Neural cell (in vitro differentiated cells): ENCODE results near the gene NECTIN3. TPM values are rescaled to one million over a fixed set of nuclear protein-coding genes. Genes with fewer than 3 reads are reported as not detected.

Experiments used
- H2AFZ ChIP-seq: fragments of 200-600, 300-800 bp; sonication (generic), shearing (Covaris generic); 2 replicates; pipeline ENCODE4 v1.6.0; 2014; ENCODE audit warnings: low read depth, mild to moderate bottlenecking, antibody characterized with exemption, low read length, moderate library complexity
- H3F3A ChIP-seq: fragments of 200-600 bp; shearing (Covaris generic); 2 replicates; pipeline ENCODE4 v1.6.1; 2016; ENCODE audit warnings: mild to moderate bottlenecking, moderate library complexity, mixed read lengths, antibody characterized with exemption, low read length; ENCODE audit not compliant: insufficient read depth, poor library complexity, severe bottlenecking
- H3K27ac ChIP-seq: fragments of 200-600, 300-800 bp; sonication (generic), shearing (Covaris generic); 2 replicates; pipeline ENCODE4 v1.5.1; 2014; ENCODE audit warnings: mild to moderate bottlenecking, low read length, moderate library complexity
- H3K27me3 ChIP-seq: fragments of 300-800, 200-600 bp; sonication (generic), shearing (Covaris generic); 2 replicates; pipeline ENCODE4 v1.6.0; 2014; ENCODE audit warnings: mild to moderate bottlenecking, low read depth, low read length, moderate library complexity; ENCODE audit not compliant: insufficient read depth
- H3K36me3 ChIP-seq: fragments of 300-800, 200-600 bp; sonication (generic), shearing (Covaris generic); 2 replicates; pipeline ENCODE4 v1.5.1; 2014; ENCODE audit warnings: mild to moderate bottlenecking, antibody characterized with exemption, low read length, moderate library complexity; ENCODE audit not compliant: insufficient read depth
- H3K4me2 ChIP-seq: fragments of 300-800, 200-600 bp; sonication (generic), shearing (Covaris generic); 2 replicates; pipeline ENCODE4 v1.6.0; 2014; ENCODE audit warnings: mild to moderate bottlenecking, low read length
- H3K4me3 ChIP-seq: fragments of 300-800, 200-600 bp; sonication (generic), shearing (Covaris generic); 2 replicates; pipeline ENCODE4 v1.5.1; 2014; ENCODE audit warnings: mild to moderate bottlenecking, low read length, moderate library complexity
- H3K79me2 ChIP-seq: fragments of 200-600 bp; shearing (Covaris generic); replicated peaks from 2 replicates; pipeline ENCODE4 v1.6.0; 2014; ENCODE audit warnings: mild to moderate bottlenecking, low read length, moderate library complexity; ENCODE audit not compliant: insufficient read depth
- H3K9ac ChIP-seq: fragments of 300-800, 200-600 bp; sonication (generic), shearing (Covaris generic); 2 replicates; pipeline ENCODE4 v1.6.1; 2016; ENCODE audit warnings: mild to moderate bottlenecking, low read length, mixed read lengths
- H3K9me2 ChIP-seq: fragments of 200-600 bp; shearing (Covaris generic); 2 replicates; pipeline ENCODE4 v1.6.1; 2016; ENCODE audit warnings: mild to moderate bottlenecking, low read length, mixed read lengths; ENCODE audit not compliant: insufficient read depth
- H3K9me3 ChIP-seq: fragments of 200-600, 300-800 bp; sonication (generic), shearing (Covaris generic); 2 replicates; pipeline ENCODE4 v1.6.1; 2016; ENCODE audit warnings: mild to moderate bottlenecking, mixed run types, low read length, moderate library complexity, mixed read lengths
- H4K20me1 ChIP-seq: fragments of 200-600 bp; shearing (Covaris generic); 2 replicates; pipeline ENCODE4 v1.6.1; 2016; ENCODE audit warnings: mild to moderate bottlenecking, mixed run types; ENCODE audit not compliant: insufficient read depth
- EP300 ChIP-seq: fragments of 450-650 bp; conservative IDR thresholded peaks from 2 replicates; pipeline ENCODE4 v1.6.1; 2014; ENCODE audit warnings: antibody characterized with exemption, mild to moderate bottlenecking, moderate library complexity; ENCODE audit not compliant: poor library complexity, severe bottlenecking
- EZH2 ChIP-seq: fragments of 200-600, 300-800 bp; shearing (Covaris generic), sonication (generic); IDR thresholded peaks from 2 replicates; pipeline ENCODE4 v1.6.1; 2014; ENCODE audit warnings: antibody characterized with exemption, low read length, borderline replicate concordance, mild to moderate bottlenecking; ENCODE audit not compliant: insufficient read depth, poor library complexity, severe bottlenecking
- MXI1 ChIP-seq: fragments of 450-650 bp; conservative IDR thresholded peaks from 2 replicates; pipeline ENCODE4 v1.6.1; 2014; ENCODE audit warnings: antibody characterized with exemption, mild to moderate bottlenecking; ENCODE audit not compliant: poor library complexity, severe bottlenecking
- POLR2AphosphoS5 ChIP-seq: IDR thresholded peaks from 2 replicates; pipeline ENCODE4 v1.6.1; 2012
- RAD21 ChIP-seq: fragments of 450-650 bp; conservative IDR thresholded peaks from 2 replicates; pipeline ENCODE4 v1.6.1; 2014; ENCODE audit warnings: antibody characterized with exemption, mild to moderate bottlenecking, moderate library complexity
- SMC3 ChIP-seq: fragments of 450-650 bp; conservative IDR thresholded peaks from 2 replicates; pipeline ENCODE4 v1.6.1; 2014; ENCODE audit warnings: antibody characterized with exemption, mild to moderate bottlenecking, moderate library complexity; ENCODE audit not compliant: poor library complexity
- TAF1 ChIP-seq: IDR thresholded peaks from 2 replicates; pipeline ENCODE4 v1.6.1; 2012; ENCODE audit warnings: low read depth
- polyA plus RNA-seq: library from polyadenylated mRNA; depleted of rRNA; stranded (reverse); fragments of >200 nt; gene quantifications from 2 replicates; pipeline ENCODE4 v1.2.3, GENCODE V29; 2014
- TF ChIP-seq, protein P1 (sequence below): IDR thresholded peaks from 2 replicates; pipeline ENCODE4 v1.6.1; 2012; ENCODE audit warnings: borderline replicate concordance
- TF ChIP-seq, protein P2 (sequence below): fragments of 450-650 bp; IDR thresholded peaks from 2 replicates; pipeline ENCODE4 v1.5.1; 2014; ENCODE audit warnings: antibody characterized with exemption, mild to moderate bottlenecking, moderate library complexity; ENCODE audit not compliant: poor library complexity, severe bottlenecking

The NECTIN3 gene
- polyA plus RNA-seq, 1 donor from 2014 or later: 2.4 TPM

DNA sequence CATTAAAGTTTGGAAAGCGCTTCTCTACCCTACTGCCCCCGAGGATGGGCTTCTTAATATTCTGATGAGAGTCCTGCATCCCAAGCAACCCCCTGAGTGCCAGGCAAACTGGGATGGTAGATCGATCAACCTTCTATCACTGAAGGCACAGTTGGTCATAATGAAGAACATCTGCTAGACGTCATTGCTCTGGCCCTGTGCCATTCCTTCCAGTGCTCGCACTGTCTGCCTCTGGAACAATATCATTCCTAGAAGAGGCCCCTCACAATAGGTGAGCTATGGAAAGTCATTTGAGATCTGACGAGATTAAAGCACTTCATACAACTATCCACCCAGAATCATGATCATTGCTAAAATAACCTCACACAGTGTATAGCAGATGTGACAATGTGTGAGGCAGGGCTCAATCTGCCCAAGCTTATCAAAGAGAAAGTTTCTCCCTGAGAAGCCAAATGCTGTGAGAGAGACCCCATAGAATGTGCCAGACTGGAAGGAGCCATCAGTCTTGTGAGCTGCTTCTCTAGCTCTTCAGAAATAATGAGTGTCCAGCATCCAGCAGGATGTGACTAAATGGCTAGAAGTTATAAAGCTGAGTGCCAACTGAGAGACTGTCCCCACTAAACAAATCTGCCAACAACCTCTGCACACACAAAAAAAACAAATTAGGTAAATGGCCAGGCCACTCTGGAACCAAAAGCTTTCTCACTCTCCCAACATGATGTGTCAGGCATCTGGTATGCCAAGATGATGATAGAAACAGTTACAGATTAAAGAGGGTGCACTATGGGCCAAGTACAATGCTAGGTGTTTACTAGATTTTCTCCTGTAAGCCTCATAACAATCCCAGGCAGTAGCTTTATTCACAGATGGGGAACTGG, 165.5 kb downstream of the NECTIN3 start:
- TF ChIP-seq TAF1: no peak
- TF ChIP-seq EP300: no peak
- Histone ChIP-seq H2AFZ (no peak overlapping the region), H3K9me3 (no peaks in the 10 kb centered on the region), H3F3A (no peaks in the 10 kb centered on the region), H3K27ac (no peak overlapping the region), H3K4me2 (no peak overlapping the region), H3K79me2 (no peaks in the 10 kb centered on the region), H3K9me2 (no peaks in the 10 kb centered on the region), H3K27me3 (no peaks in the 10 kb centered on the region), H3K4me3 (no peak overlapping the region), H3K36me3 (no peaks in the 10 kb centered on the region), H4K20me1 (no peaks in the 10 kb centered on the region), H3K9ac (no peak overlapping the region)

- Histone ChIP-seq H3K27me3 (no peaks in the 10 kb centered on the region), H3K79me2 (no peaks in the 10 kb centered on the region), H3K27ac (no peak overlapping the region), H3K36me3 (no peaks in the 10 kb centered on the region), H3K4me2 (no peak overlapping the region), H2AFZ (no peak overlapping the region), H3K4me3 (no peak overlapping the region), H3K9me2 (no peaks in the 10 kb centered on the region), H3F3A (no peaks in the 10 kb centered on the region), H4K20me1 (no peaks in the 10 kb centered on the region), H3K9ac (no peak overlapping the region), H3K9me3 (no peaks in the 10 kb centered on the region)
- TF ChIP-seq EP300 (no peak), TAF1 (no peak), RAD21 (no peak), EZH2 (no peak), POLR2AphosphoS5 (no peak), MXI1 (no peak), SMC3 (no peak)
- TF ChIP-seq, protein P1, sequence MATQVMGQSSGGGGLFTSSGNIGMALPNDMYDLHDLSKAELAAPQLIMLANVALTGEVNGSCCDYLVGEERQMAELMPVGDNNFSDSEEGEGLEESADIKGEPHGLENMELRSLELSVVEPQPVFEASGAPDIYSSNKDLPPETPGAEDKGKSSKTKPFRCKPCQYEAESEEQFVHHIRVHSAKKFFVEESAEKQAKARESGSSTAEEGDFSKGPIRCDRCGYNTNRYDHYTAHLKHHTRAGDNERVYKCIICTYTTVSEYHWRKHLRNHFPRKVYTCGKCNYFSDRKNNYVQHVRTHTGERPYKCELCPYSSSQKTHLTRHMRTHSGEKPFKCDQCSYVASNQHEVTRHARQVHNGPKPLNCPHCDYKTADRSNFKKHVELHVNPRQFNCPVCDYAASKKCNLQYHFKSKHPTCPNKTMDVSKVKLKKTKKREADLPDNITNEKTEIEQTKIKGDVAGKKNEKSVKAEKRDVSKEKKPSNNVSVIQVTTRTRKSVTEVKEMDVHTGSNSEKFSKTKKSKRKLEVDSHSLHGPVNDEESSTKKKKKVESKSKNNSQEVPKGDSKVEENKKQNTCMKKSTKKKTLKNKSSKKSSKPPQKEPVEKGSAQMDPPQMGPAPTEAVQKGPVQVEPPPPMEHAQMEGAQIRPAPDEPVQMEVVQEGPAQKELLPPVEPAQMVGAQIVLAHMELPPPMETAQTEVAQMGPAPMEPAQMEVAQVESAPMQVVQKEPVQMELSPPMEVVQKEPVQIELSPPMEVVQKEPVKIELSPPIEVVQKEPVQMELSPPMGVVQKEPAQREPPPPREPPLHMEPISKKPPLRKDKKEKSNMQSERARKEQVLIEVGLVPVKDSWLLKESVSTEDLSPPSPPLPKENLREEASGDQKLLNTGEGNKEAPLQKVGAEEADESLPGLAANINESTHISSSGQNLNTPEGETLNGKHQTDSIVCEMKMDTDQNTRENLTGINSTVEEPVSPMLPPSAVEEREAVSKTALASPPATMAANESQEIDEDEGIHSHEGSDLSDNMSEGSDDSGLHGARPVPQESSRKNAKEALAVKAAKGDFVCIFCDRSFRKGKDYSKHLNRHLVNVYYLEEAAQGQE: no peak
- TF ChIP-seq, protein P2, sequence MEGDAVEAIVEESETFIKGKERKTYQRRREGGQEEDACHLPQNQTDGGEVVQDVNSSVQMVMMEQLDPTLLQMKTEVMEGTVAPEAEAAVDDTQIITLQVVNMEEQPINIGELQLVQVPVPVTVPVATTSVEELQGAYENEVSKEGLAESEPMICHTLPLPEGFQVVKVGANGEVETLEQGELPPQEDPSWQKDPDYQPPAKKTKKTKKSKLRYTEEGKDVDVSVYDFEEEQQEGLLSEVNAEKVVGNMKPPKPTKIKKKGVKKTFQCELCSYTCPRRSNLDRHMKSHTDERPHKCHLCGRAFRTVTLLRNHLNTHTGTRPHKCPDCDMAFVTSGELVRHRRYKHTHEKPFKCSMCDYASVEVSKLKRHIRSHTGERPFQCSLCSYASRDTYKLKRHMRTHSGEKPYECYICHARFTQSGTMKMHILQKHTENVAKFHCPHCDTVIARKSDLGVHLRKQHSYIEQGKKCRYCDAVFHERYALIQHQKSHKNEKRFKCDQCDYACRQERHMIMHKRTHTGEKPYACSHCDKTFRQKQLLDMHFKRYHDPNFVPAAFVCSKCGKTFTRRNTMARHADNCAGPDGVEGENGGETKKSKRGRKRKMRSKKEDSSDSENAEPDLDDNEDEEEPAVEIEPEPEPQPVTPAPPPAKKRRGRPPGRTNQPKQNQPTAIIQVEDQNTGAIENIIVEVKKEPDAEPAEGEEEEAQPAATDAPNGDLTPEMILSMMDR: no peak
Observed at GRCh38 chr3:111237946-111238345, 166.3 kb downstream of the NECTIN3 start.
